SK-N-SH treated with all-trans-retinoic acid at 6 μM for 48 hours (cell line): ENCODE measurements around the gene RNF169.

Source experiments
- ATAC-seq: fragments of 200-7000 bp; cut with Tn5 transposase; 3 replicates; pipeline ENCODE4 v1.9.1; 2020; ENCODE audit warnings: mild to moderate bottlenecking, moderate library complexity
- ARNTL ChIP-seq: fragments of 450-650 bp; formaldehyde crosslinking; IDR thresholded peaks from 2 replicates; pipeline ENCODE4 v1.5.0; 2020; ENCODE audit warnings: low read depth, mild to moderate bottlenecking, moderate library complexity, borderline replicate concordance
- CREB5 ChIP-seq: fragments of 250-450 bp; sonication (Bioruptor Pico); IDR thresholded peaks from 2 replicates; pipeline ENCODE4 v1.5.1; 2020; ENCODE audit warnings: low read depth, mild to moderate bottlenecking, moderate library complexity
- CSDC2 ChIP-seq: fragments of 250-450 bp; sonication (Bioruptor Pico); IDR thresholded peaks from 2 replicates; pipeline ENCODE4 v1.5.0; 2020; ENCODE audit warnings: mild to moderate bottlenecking, moderate library complexity
- CSRNP3 ChIP-seq: fragments of 250-450 bp; sonication (Bioruptor Pico); IDR thresholded peaks from 2 replicates; pipeline ENCODE4 v1.5.1; 2021; ENCODE audit warnings: mild to moderate bottlenecking, moderate library complexity
- ESRRG ChIP-seq: fragments of 250-450 bp; sonication (Bioruptor Pico); IDR thresholded peaks from 2 replicates; pipeline ENCODE4 v1.6.1; 2021; ENCODE audit warnings: mild to moderate bottlenecking
- GLIS3 ChIP-seq: fragments of 250-450 bp; sonication (Bioruptor Pico); IDR thresholded peaks from 2 replicates; pipeline ENCODE4 v1.5.0; 2020; ENCODE audit warnings: mild to moderate bottlenecking, moderate library complexity
- ISL1 ChIP-seq: fragments of 250-450 bp; sonication (Bioruptor Pico); IDR thresholded peaks from 2 replicates; pipeline ENCODE4 v2.1.2; 2022; ENCODE audit warnings: mild to moderate bottlenecking, moderate library complexity
- OSR1 ChIP-seq: fragments of 250-450 bp; sonication (Bioruptor Pico); IDR thresholded peaks from 2 replicates; pipeline ENCODE4 v1.8.0; 2022; ENCODE audit warnings: moderate library complexity, mild to moderate bottlenecking, inconsistent platforms
- PATZ1 ChIP-seq: fragments of 250-450 bp; sonication (Bioruptor Pico); IDR thresholded peaks from 2 replicates; pipeline ENCODE4 v1.8.0; 2020; ENCODE audit warnings: mild to moderate bottlenecking, moderate library complexity, borderline replicate concordance
- POU6F1 ChIP-seq: fragments of 250-450 bp; sonication (Bioruptor Pico); IDR thresholded peaks from 2 replicates; pipeline ENCODE4 v1.8.0; 2021; ENCODE audit warnings: low read depth, mild to moderate bottlenecking, moderate library complexity, borderline replicate concordance
- PPARA ChIP-seq: fragments of 250-450 bp; sonication (Bioruptor Pico); IDR thresholded peaks from 2 replicates; pipeline ENCODE4 v1.5.0; 2020; ENCODE audit warnings: mild to moderate bottlenecking, borderline replicate concordance
- RARB ChIP-seq: fragments of 250-450 bp; sonication (Bioruptor Pico); IDR thresholded peaks from 2 replicates; pipeline ENCODE4 v1.8.0; 2021; ENCODE audit warnings: mild to moderate bottlenecking, moderate library complexity
- SNAI2 ChIP-seq: fragments of 250-450 bp; sonication (Bioruptor Pico); IDR thresholded peaks from 2 replicates; pipeline ENCODE4 v1.5.0; 2020; ENCODE audit warnings: mild to moderate bottlenecking, moderate library complexity
- TOX ChIP-seq: fragments of 250-450 bp; sonication (Bioruptor Pico); IDR thresholded peaks from 2 replicates; pipeline ENCODE4 v1.8.0; 2021; ENCODE audit warnings: mild to moderate bottlenecking, moderate library complexity, borderline replicate concordance
- ZC3H10 ChIP-seq: fragments of 250-450 bp; sonication (Bioruptor Pico); IDR thresholded peaks from 2 replicates; pipeline ENCODE4 v1.5.1; 2021; ENCODE audit warnings: mild to moderate bottlenecking, moderate library complexity
- ZFP3 ChIP-seq: fragments of 250-450 bp; sonication (Bioruptor Pico); IDR thresholded peaks from 2 replicates; pipeline ENCODE4 v1.5.0; 2020; ENCODE audit warnings: mild to moderate bottlenecking, moderate library complexity
- ZNF565 ChIP-seq: fragments of 450-650 bp; formaldehyde crosslinking; conservative IDR thresholded peaks from 2 replicates; pipeline ENCODE4 v1.5.0; 2020; ENCODE audit warnings: low read depth, mild to moderate bottlenecking, moderate library complexity
- ZNF70 ChIP-seq: fragments of 450-650 bp; formaldehyde crosslinking; IDR thresholded peaks from 2 replicates; pipeline ENCODE4 v1.5.0; 2020; ENCODE audit warnings: mild to moderate bottlenecking, moderate library complexity
- ZNF8 ChIP-seq: fragments of 450-650 bp; formaldehyde crosslinking; IDR thresholded peaks from 2 replicates; pipeline ENCODE4 v1.5.0; 2020; ENCODE audit warnings: mild to moderate bottlenecking, moderate library complexity

The RNF169 gene

GRCh38 chr11:74735365-74735928 lies 13.2 kb upstream of the RNF169 start:
- TF ChIP-seq ZC3H10 (CRISPR knock-in tag) (no peak), POU6F1 (CRISPR knock-in tag) (no peak), ISL1 (CRISPR knock-in tag) (no peak), SNAI2 (CRISPR knock-in tag) (no peak), PATZ1 (CRISPR knock-in tag) (no peak), PPARA (no peak), TOX (no peak), ZNF565 (CRISPR knock-in tag) (no peak), GLIS3 (CRISPR knock-in tag) (no peak), ZNF8 (CRISPR knock-in tag) (no peak), OSR1 (CRISPR knock-in tag) (no peak)
- no peak for ATAC-seq

- TF ChIP-seq ESRRG (CRISPR knock-in tag), result no peak
- TF ChIP-seq ISL1 (CRISPR knock-in tag), result no peak
- TF ChIP-seq CSDC2 (CRISPR knock-in tag), result no peak
- TF ChIP-seq ZNF70 (CRISPR knock-in tag), result no peak
- TF ChIP-seq OSR1 (CRISPR knock-in tag), result no peak
- TF ChIP-seq ARNTL, result no peak
- TF ChIP-seq CSRNP3 (CRISPR knock-in tag), result no peak
- no peak for ATAC-seq
These were observed 12.6 kb upstream of the RNF169 start for GRCh38 chr11:74736031-74736430.

- TF ChIP-seq TOX (no peak), ISL1 (CRISPR knock-in tag) (no peak), ZNF8 (CRISPR knock-in tag) (no peak), RARB (CRISPR knock-in tag) (no peak)
- TF ChIP-seq, all 23 proteins: peak for 0
- peak; percentile 88 for ATAC-seq
These were observed 8.9 kb upstream of the RNF169 start for GRCh38 chr11:74739546-74740270.

- ATAC-seq, result no peak
- TF ChIP-seq PATZ1 (CRISPR knock-in tag), result no peak
- TF ChIP-seq ZNF8 (CRISPR knock-in tag), result no peak
- TF ChIP-seq CREB5 (CRISPR knock-in tag), result no peak
- no peak for TF ChIP-seq ZNF70 (CRISPR knock-in tag)
- no peak for TF ChIP-seq ZFP3
- TF ChIP-seq ISL1 (CRISPR knock-in tag), result no peak
- TF ChIP-seq POU6F1 (CRISPR knock-in tag), result no peak
- no peak for TF ChIP-seq PPARA
- no peak for TF ChIP-seq ZC3H10 (CRISPR knock-in tag)
- no peak for TF ChIP-seq ARNTL
These were observed 6.6 kb upstream of the RNF169 start for GRCh38 chr11:74742070-74742469.
